Natural killer cell (primary cell): Measurements from ENCODE around the gene RENBP. TPM values are rescaled to one million over a fixed set of nuclear protein-coding genes. Genes with fewer than 3 reads are reported as not detected.
A peak's percentile ranks its signal among the peaks of the same experiment; 100 is the strongest.

Experiments used
- ATAC-seq, 3 donors: fragments of 150-1000 bp in 2 of 3; fragments of 200-7000 bp in 1 of 3; cut with Tn5 transposase; 1 replicate in 1 of 3; 2 replicates in 2 of 3; pipeline ENCODE4 v1.10.0; 2021; ENCODE audit warnings: mild to moderate bottlenecking in 2 of 3, moderate library complexity in 2 of 3
- DNase-seq, 2 donors: peaks; one replicate each; pipeline versions ENCODE4 v3.0.0 to v3.0.0-alpha.2; 2013 to 2021; ENCODE audit warnings: mixed read lengths in 1 of 2
- H3K27ac ChIP-seq: one replicate; pipeline ENCODE4 v1.5.1; 2013; ENCODE audit warnings: mild to moderate bottlenecking, low read length
- H3K27me3 ChIP-seq: one replicate; pipeline ENCODE4 v1.6.1; 2013; ENCODE audit warnings: low read length; ENCODE audit not compliant: control insufficient read depth, insufficient read depth
- H3K36me3 ChIP-seq: one replicate; pipeline ENCODE4 v1.6.1; 2013; ENCODE audit warnings: low read length; ENCODE audit not compliant: control insufficient read depth, insufficient read depth
- H3K4me1 ChIP-seq: one replicate; pipeline ENCODE4 v1.6.1; 2013; ENCODE audit warnings: low read length; ENCODE audit not compliant: control insufficient read depth, insufficient read depth
- H3K4me3 ChIP-seq: one replicate; pipeline ENCODE4 v1.5.1; 2013; ENCODE audit warnings: low read length
- H3K9me3 ChIP-seq: one replicate; pipeline ENCODE4 v1.6.1; 2013; ENCODE audit warnings: low read length; ENCODE audit not compliant: control insufficient read depth, insufficient read depth
- H3K27ac Mint-ChIP-seq, 2 donors: one replicate each; pipeline ENCODE4 v1.8.0; 2022; ENCODE audit warnings: mild to moderate bottlenecking in 2 of 2, mixed read lengths in 2 of 2, moderate library complexity in 1 of 2
- H3K27me3 Mint-ChIP-seq, 2 donors: one replicate each; pipeline ENCODE4 v1.8.0; 2022; ENCODE audit warnings: low read depth in 2 of 2, mixed read lengths in 2 of 2
- H3K36me3 Mint-ChIP-seq: one replicate; pipeline ENCODE4 v1.8.0; 2022; ENCODE audit warnings: mixed read lengths
- H3K4me1 Mint-ChIP-seq, 2 donors: one replicate each; pipeline ENCODE4 v1.8.0; 2022; ENCODE audit warnings: mixed read lengths in 2 of 2
- H3K4me3 Mint-ChIP-seq: one replicate; pipeline ENCODE4 v1.8.0; 2022; ENCODE audit warnings: mild to moderate bottlenecking, moderate library complexity, mixed read lengths
- H3K9me3 Mint-ChIP-seq, 2 donors: one replicate each; pipeline ENCODE4 v1.8.0; 2022; ENCODE audit warnings: mixed read lengths in 2 of 2
- WGBS: methylation state at CpG from one replicate; pipeline ENCODE4 v1.1.7; 2013; ENCODE audit warnings: missing lambda C conversion rate; ENCODE audit not compliant: insufficient coverage; 5-methylcytosine and 5-hydroxymethylcytosine counted together
- intact Hi-C: fragments of 100-400 bp; cut with micrococcal nuclease; formaldehyde crosslinking; loops from one replicate; pipeline ENCODE4 v1.14.2; 2022
- total RNA-seq, 4 donors: library from RNA; stranded (reverse); fragments of 120-200 nt in 1 of 4; gene quantifications; one replicate each; pipeline versions ENCODE4 v1.2.3 to v1.2.4, GENCODE V29; 2013 to 2022
- TF ChIP-seq, protein P1 (sequence below): fragments of 200-600 bp; IDR thresholded peaks from one replicate; pipeline ENCODE4 v1.8.0; 2022; ENCODE audit warnings: antibody characterized with exemption

Gene RENBP
- total RNA-seq, 3 donors from 2014 or later (not counting 1 experiment from before 2014, with no cell fraction given), result 14.3 to 17.1 (median 15.2) TPM

DNA sequence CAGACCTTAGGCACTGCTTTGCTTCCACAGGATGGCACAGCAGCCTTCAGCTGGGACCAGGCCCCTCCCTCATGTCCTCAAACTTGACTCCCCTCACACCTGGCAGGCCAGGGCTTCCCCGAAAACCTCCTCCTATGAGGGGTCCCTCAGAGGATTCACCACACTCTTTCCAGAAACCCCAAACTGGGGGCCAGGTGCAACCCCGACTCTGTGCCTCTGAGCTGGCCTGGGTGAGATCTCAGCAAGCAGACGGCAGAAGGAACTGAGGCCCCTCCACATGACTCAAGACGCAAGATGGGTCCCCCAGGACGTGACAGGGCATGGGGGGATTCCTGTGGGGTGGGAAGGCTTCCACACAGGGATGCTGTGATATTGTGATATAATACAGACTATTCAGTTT is 21.0 kb upstream of the RENBP start:
- Histone ChIP-seq H3K27ac (peak overlapping the region; percentile 83), H3K27me3 (no peaks in the 10 kb centered on the region), H3K4me3 (no peak overlapping the region), H3K9me3 (no peaks in the 10 kb centered on the region), H3K36me3 (peaks cover 33% of the 10 kb centered on the region), H3K4me1 (peaks cover 51% of the 10 kb centered on the region)
- Mint-ChIP-seq H3K27ac (peak overlapping the region in 1 of 2 donors; percentile 97), H3K4me3 (no peak overlapping the region), H3K27me3 (no peaks in the 10 kb centered on the region), H3K36me3 (no peaks in the 10 kb centered on the region), H3K9me3 (no peaks in the 10 kb centered on the region), H3K4me1 (peaks cover 28 to 44% of the 10 kb centered on the region in 2 donors)
- ATAC-seq, result no peak
- DNase-seq, result no peak
- 75% methylated on average over 5 of the region's 5 CpGs for WGBS
- TF ChIP-seq, protein P1, sequence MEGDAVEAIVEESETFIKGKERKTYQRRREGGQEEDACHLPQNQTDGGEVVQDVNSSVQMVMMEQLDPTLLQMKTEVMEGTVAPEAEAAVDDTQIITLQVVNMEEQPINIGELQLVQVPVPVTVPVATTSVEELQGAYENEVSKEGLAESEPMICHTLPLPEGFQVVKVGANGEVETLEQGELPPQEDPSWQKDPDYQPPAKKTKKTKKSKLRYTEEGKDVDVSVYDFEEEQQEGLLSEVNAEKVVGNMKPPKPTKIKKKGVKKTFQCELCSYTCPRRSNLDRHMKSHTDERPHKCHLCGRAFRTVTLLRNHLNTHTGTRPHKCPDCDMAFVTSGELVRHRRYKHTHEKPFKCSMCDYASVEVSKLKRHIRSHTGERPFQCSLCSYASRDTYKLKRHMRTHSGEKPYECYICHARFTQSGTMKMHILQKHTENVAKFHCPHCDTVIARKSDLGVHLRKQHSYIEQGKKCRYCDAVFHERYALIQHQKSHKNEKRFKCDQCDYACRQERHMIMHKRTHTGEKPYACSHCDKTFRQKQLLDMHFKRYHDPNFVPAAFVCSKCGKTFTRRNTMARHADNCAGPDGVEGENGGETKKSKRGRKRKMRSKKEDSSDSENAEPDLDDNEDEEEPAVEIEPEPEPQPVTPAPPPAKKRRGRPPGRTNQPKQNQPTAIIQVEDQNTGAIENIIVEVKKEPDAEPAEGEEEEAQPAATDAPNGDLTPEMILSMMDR, result no peak
- intact Hi-C loops, result loop anchor here (5.0 kb wide), 2 partner anchors 38 to 203 kb away; partner anchors contain the start of genes ARHGAP4 and PLXNB3

DNA sequence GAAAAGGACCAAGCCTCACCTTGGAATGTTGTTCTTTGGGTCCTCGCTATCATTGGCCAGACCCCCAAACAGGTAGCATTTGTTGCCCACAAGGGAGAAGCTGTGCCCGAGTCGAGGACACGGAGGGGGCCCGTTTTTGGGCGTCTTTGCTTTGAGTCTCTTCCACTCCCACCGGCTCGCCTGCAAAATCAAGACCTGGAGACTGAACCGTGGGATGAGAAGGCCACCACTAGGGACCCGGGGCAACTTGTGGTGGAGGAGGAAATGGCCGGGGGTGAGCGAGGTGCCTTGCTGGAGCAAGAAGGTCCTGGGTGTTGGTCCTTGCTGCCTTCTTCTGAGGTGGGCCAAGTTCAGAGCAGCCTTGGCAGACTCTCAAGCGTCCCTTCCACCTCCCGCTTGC is 19.7 kb upstream of the RENBP start:
- DNase-seq (no peak), ATAC-seq (no peak)
- Mint-ChIP-seq H3K27ac (no peak overlapping the region), H3K36me3 (no peaks in the 10 kb centered on the region), H3K4me3 (no peak overlapping the region), H3K9me3 (no peaks in the 10 kb centered on the region), H3K27me3 (no peaks in the 10 kb centered on the region), H3K4me1 (peaks cover 22 to 38% of the 10 kb centered on the region in 2 donors)
- TF ChIP-seq, protein P1, result no peak
- no peak overlapping the region for H3K27ac ChIP-seq
- peaks cover 45% of the 10 kb centered on the region for H3K36me3 ChIP-seq
- no peaks in the 10 kb centered on the region for H3K9me3 ChIP-seq
- 88% methylated on average over 12 of the region's 14 CpGs for WGBS
- H3K27me3 ChIP-seq, result no peaks in the 10 kb centered on the region
- H3K4me1 ChIP-seq, result peaks cover 43% of the 10 kb centered on the region
- H3K4me3 ChIP-seq, result no peak overlapping the region
- intact Hi-C loops, result no loop called here

DNA sequence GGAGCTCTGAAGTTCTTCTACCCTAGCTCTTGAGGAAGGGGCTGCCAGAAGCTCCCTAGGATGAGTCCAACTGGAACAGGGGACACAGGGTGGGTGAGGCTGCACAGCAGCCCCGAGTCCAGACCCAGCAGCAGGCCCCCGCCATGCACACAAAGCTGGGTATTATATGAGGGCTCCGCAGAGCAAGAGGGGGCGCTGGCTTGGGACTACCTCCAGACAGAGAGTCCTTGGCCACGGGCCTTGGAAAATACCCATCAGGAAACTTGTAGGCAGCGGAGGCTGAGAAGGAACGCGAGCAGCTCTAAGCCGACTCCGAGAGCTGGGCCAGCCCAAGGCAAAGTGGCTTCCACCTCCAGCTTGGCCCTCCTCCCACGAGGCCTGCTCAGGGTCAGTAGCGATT is 19.1 kb upstream of the RENBP start:
- no peaks in the 10 kb centered on the region for H3K27me3 Mint-ChIP-seq

More for the DNA sequence above, 19.1 kb upstream of the RENBP start:
- no peak overlapping the region for H3K4me3 ChIP-seq
- Mint-ChIP-seq H3K4me3 (no peak overlapping the region), H3K36me3 (no peaks in the 10 kb centered on the region), H3K4me1 (peaks cover 22 to 34% of the 10 kb centered on the region in 2 donors), H3K27ac (no peak overlapping the region), H3K9me3 (no peaks in the 10 kb centered on the region)
- DNase-seq (no peak), ATAC-seq (no peak)
- TF ChIP-seq, protein P1, result no peak
- H3K4me1 ChIP-seq, result peaks cover 37% of the 10 kb centered on the region
- intact Hi-C loops, result no loop called here
- no peak overlapping the region for H3K27ac ChIP-seq
- H3K9me3 ChIP-seq, result no peaks in the 10 kb centered on the region
- H3K27me3 ChIP-seq, result no peaks in the 10 kb centered on the region
- peaks cover 50% of the 10 kb centered on the region for H3K36me3 ChIP-seq
- 95% methylated on average over 12 of the region's 12 CpGs for WGBS
